Measurements from ENCODE around the gene ZHX3. TPM values are rescaled to one million over a fixed set of nuclear protein-coding genes. Genes with fewer than 3 reads are reported as not detected.

Gene ZHX3
- polyA plus RNA-seq, 3 donors: 0.58 to 3.2 (median 1.1) TPM

DNA sequence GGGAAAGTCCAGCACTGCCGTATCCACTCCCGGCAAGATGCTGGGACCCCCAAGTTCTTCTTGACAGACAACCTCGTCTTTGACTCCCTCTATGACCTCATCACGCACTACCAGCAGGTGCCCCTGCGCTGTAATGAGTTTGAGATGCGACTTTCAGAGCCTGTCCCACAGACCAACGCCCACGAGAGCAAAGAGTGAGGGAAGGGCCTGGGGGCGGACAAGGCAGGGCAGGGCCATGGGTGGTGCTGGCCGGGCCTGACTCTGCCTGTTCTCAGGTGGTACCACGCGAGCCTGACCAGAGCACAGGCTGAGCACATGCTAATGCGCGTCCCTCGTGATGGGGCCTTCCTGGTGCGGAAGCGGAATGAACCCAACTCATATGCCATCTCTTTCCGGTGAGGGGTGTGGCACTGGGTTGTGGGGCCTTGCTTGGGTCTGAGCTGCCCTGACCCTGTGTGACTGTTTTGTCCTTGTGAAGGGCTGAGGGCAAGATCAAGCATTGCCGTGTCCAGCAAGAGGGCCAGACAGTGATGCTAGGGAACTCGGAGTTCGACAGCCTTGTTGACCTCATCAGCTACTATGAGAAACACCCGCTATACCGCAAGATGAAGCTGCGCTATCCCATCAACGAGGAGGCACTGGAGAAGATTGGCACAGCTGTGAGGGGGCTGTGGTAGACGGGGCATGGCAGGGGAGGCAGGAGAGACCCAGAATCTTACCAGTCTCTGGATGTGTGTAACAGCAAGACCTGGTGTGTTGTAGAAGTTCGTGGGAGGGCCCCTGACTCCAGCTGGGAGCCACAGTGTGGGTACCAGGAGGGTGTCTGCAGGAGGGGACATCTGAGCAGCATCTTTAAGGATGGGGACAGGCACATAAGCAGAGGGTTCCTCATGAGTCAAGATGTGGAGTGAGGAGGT lies 151.1 kb downstream of the ZHX3 start:
- H3K9me3 Mint-ChIP-seq: peaks cover 0 to 2% (median 0%) of the 10 kb centered on the region in 7 donors
- TF ChIP-seq, protein P1, sequence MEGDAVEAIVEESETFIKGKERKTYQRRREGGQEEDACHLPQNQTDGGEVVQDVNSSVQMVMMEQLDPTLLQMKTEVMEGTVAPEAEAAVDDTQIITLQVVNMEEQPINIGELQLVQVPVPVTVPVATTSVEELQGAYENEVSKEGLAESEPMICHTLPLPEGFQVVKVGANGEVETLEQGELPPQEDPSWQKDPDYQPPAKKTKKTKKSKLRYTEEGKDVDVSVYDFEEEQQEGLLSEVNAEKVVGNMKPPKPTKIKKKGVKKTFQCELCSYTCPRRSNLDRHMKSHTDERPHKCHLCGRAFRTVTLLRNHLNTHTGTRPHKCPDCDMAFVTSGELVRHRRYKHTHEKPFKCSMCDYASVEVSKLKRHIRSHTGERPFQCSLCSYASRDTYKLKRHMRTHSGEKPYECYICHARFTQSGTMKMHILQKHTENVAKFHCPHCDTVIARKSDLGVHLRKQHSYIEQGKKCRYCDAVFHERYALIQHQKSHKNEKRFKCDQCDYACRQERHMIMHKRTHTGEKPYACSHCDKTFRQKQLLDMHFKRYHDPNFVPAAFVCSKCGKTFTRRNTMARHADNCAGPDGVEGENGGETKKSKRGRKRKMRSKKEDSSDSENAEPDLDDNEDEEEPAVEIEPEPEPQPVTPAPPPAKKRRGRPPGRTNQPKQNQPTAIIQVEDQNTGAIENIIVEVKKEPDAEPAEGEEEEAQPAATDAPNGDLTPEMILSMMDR (IDR thresholded peaks at IDR 0.05): no peak
- intact Hi-C loops (cut with micrococcal nuclease): no loop called here
- Histone ChIP-seq H3K4me1 (ENCODE audit: control insufficient read depth in 1 of 2, insufficient read depth in 2 of 2, low read length in 2 of 2) (no peaks in the 10 kb centered on the region), H4K20me1 (ENCODE audit: insufficient read depth, low read length) (no peaks in the 10 kb centered on the region), H3K4me2 (replicated peaks; ENCODE audit: extremely low read depth, low read length, poor library complexity, severe bottlenecking) (no peak overlapping the region), H3K36me3 (replicated peaks in 1 of 2; ENCODE audit: control insufficient read depth in 1 of 2, insufficient read depth in 2 of 2, low read length in 2 of 2) (no peaks in the 10 kb centered on the region), H3K27me3 (ENCODE audit: control insufficient read depth in 2 of 2, insufficient read depth in 2 of 2, low read length in 2 of 2) (peaks cover 0 to 6% of the 10 kb centered on the region in 2 donors), H3K9ac (ENCODE audit: insufficient read depth, low read length, poor library complexity, severe bottlenecking) (no peak overlapping the region), H3K79me2 (ENCODE audit: insufficient read depth, low read length) (no peaks in the 10 kb centered on the region), H2AFZ (ENCODE audit: insufficient read depth, low read depth, low read length, poor library complexity, severe bottlenecking) (no peak overlapping the region), H3K4me3 (replicated peaks in 1 of 3; ENCODE audit: low read depth in 2 of 3, low read length in 3 of 3) (no peak overlapping the region), H3K27ac (ENCODE audit: low read depth in 1 of 2, low read length in 2 of 2) (no peak overlapping the region), H3K9me3 (replicated peaks in 1 of 2; ENCODE audit: control insufficient read depth in 1 of 2, insufficient read depth in 1 of 2, low read length in 2 of 2) (no peaks in the 10 kb centered on the region)
- DNase-seq: no peak
- no peak overlapping the region for H3K27ac Mint-ChIP-seq
- peak overlapping the region in 1 of 2 donors; percentile 10 for H3K4me3 Mint-ChIP-seq
- H3K27me3 Mint-ChIP-seq (ENCODE audit: low read depth in 3 of 3): peaks cover 35 to 67% (median 39%) of the 10 kb centered on the region in 3 donors
- WGBS (ENCODE audit: insufficient coverage): 98% methylated on average over 23 of the region's 27 CpGs
- peaks cover 8 to 25% of the 10 kb centered on the region in 2 donors for H3K36me3 Mint-ChIP-seq
- no peaks in the 10 kb centered on the region for H3K4me1 Mint-ChIP-seq

DNA sequence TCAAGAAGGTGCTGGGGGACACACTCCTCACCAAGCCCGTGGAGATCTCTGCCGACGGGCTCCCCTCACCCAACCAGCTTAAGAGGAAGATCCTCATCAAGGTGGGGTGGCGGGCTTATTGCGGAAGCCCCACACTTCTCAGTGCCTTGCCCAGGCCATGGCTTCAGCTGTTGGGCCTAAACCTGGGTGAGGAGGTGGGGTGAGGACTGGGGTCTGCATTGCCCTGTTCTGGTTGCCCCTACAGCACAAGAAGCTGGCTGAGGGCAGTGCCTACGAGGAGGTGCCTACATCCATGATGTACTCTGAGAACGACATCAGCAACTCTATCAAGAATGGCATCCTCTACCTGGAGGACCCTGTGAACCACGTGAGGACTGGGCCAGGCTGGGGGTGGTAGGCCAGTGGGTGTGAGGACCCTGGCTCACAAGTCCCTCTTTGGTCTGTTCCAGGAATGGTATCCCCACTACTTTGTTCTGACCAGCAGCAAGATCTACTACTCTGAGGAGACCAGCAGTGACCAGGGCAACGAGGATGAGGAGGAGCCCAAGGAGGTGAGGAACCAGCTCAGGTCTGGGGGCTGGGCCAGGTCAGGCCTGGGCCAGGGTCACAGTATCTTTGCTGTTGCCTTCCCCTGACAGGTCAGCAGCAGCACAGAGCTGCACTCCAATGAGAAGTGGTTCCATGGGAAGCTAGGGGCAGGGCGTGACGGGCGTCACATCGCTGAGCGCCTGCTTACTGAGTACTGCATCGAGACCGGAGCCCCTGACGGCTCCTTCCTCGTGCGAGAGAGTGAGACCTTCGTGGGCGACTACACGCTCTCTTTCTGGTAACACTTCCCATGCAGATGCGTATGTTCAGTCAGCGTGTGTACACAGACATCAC lies 152.3 kb downstream of the ZHX3 start:
- WGBS (ENCODE audit: insufficient coverage): 89% methylated on average over 16 of the region's 24 CpGs
- Histone ChIP-seq H3K27me3 (ENCODE audit: control insufficient read depth in 2 of 2, insufficient read depth in 2 of 2, low read length in 2 of 2) (peaks cover 0 to 6% of the 10 kb centered on the region in 2 donors), H3K79me2 (ENCODE audit: insufficient read depth, low read length) (no peaks in the 10 kb centered on the region), H3K9ac (ENCODE audit: insufficient read depth, low read length, poor library complexity, severe bottlenecking) (no peak overlapping the region), H3K9me3 (replicated peaks in 1 of 2; ENCODE audit: control insufficient read depth in 1 of 2, insufficient read depth in 1 of 2, low read length in 2 of 2) (no peaks in the 10 kb centered on the region), H3K27ac (ENCODE audit: low read depth in 1 of 2, low read length in 2 of 2) (no peak overlapping the region), H3K4me2 (replicated peaks; ENCODE audit: extremely low read depth, low read length, poor library complexity, severe bottlenecking) (no peak overlapping the region), H3K4me3 (replicated peaks in 1 of 3; ENCODE audit: low read depth in 2 of 3, low read length in 3 of 3) (no peak overlapping the region), H3K36me3 (replicated peaks in 1 of 2; ENCODE audit: control insufficient read depth in 1 of 2, insufficient read depth in 2 of 2, low read length in 2 of 2) (no peaks in the 10 kb centered on the region), H3K4me1 (ENCODE audit: control insufficient read depth in 1 of 2, insufficient read depth in 2 of 2, low read length in 2 of 2) (no peaks in the 10 kb centered on the region), H4K20me1 (ENCODE audit: insufficient read depth, low read length) (no peaks in the 10 kb centered on the region), H2AFZ (ENCODE audit: insufficient read depth, low read depth, low read length, poor library complexity, severe bottlenecking) (no peak overlapping the region)
- Mint-ChIP-seq H3K27me3 (ENCODE audit: low read depth in 3 of 3) (peaks cover 32 to 69% (median 40%) of the 10 kb centered on the region in 3 donors), H3K4me3 (no peak overlapping the region), H3K27ac (no peak overlapping the region), H3K9me3 (peaks cover 0 to 2% (median 0%) of the 10 kb centered on the region in 7 donors), H3K4me1 (no peaks in the 10 kb centered on the region), H3K36me3 (peaks cover 8 to 24% of the 10 kb centered on the region in 2 donors)
- intact Hi-C loops (cut with micrococcal nuclease): no loop called here
- no peak for DNase-seq
- TF ChIP-seq, protein P1 (IDR thresholded peaks at IDR 0.05): no peak

All from CD14-positive monocyte (primary cell).